ENCODE data around the gene ZCCHC7.

ZCCHC7 gene

DNA sequence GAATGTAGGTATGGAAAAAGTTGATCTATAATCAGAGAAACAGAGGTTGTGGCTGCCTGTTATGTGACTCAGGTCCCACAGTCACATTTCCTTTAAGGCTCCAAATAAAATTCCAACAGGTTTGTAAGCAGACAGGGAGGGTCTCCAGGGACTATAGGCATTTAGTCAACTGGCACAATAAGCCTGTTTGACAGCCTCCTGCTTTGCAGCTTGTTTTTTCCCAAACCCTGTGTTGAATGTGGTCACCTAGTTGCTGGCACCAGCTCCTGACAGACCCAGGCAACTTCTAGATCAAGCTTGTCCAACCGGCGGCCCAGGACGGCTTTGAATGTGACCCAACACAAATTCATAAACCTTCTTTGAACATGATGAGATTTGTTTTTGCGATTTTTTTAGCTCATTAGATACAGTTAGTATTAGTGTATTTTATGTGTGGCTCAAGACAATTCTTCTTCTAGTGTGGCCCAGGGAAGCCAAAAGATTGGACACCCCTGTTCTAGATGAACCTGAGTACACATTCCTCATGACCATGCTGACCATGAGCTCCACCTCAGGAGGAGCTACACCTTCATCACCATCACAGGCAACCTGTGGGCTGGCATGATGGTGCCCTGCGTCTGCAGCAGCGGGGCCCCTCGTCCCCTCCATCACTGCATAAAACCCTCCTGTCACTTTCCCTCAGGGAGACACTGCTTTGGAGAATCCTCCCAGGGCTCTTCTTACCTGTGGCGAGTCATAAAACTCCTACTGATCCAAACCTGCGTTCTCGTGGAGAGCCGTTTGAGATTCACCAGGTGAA lies 286.4 kb downstream of the ZCCHC7 start:
- peaks cover 36% of the 10 kb centered on the region for H3K4me1 ChIP-seq (ENCODE audit: low read depth, poor library complexity, severe bottlenecking)
- H3K27ac ChIP-seq = no peak overlapping the region
- H3K36me3 ChIP-seq (ENCODE audit: insufficient read depth) = no peaks in the 10 kb centered on the region
- no peak overlapping the region for H3K4me2 ChIP-seq
- H3K79me2 ChIP-seq (ENCODE audit: insufficient read depth, low read depth) = no peaks in the 10 kb centered on the region
- TF ChIP-seq, protein P1, sequence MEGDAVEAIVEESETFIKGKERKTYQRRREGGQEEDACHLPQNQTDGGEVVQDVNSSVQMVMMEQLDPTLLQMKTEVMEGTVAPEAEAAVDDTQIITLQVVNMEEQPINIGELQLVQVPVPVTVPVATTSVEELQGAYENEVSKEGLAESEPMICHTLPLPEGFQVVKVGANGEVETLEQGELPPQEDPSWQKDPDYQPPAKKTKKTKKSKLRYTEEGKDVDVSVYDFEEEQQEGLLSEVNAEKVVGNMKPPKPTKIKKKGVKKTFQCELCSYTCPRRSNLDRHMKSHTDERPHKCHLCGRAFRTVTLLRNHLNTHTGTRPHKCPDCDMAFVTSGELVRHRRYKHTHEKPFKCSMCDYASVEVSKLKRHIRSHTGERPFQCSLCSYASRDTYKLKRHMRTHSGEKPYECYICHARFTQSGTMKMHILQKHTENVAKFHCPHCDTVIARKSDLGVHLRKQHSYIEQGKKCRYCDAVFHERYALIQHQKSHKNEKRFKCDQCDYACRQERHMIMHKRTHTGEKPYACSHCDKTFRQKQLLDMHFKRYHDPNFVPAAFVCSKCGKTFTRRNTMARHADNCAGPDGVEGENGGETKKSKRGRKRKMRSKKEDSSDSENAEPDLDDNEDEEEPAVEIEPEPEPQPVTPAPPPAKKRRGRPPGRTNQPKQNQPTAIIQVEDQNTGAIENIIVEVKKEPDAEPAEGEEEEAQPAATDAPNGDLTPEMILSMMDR (conservative IDR thresholded peaks at IDR 0.05; ENCODE audit: low read depth, low read length) = no peak
- no peak overlapping the region for H2AFZ ChIP-seq (ENCODE audit: low read depth)
- no peak overlapping the region for H3K4me3 ChIP-seq (IDR thresholded peaks at IDR 0.05; ENCODE audit: insufficient read depth, low read depth, low read length)
- H4K20me1 ChIP-seq (ENCODE audit: insufficient read depth) = no peaks in the 10 kb centered on the region
- peaks cover 26% of the 10 kb centered on the region for H3K27me3 ChIP-seq (ENCODE audit: insufficient read depth, low read depth)
- H3K9ac ChIP-seq = no peak overlapping the region

DNA sequence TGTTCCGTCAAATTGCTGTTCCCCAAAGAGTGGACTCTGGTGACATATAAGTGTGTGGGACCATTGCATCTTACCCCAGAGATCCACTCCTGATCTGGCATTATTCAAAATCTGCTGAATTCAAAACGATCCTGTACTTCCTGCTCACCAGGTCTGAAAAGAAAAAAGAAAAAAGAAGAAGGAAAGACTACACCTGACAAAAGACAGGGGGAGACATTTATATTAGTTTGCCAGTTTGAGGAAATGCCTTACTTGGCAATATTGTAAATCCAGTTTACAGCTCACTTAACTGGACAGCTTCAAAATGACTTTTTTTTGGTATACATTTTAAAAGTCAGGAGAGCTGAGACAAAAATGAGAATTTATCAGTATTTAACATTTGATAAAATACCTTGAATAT lies 287.1 kb downstream of the ZCCHC7 start:
- Histone ChIP-seq H3K4me2 (no peak overlapping the region), H3K4me3 (IDR thresholded peaks at IDR 0.05; ENCODE audit: insufficient read depth, low read depth, low read length) (no peak overlapping the region)

More for the DNA sequence above, 287.1 kb downstream of the ZCCHC7 start:
- Histone ChIP-seq H3K27ac (no peak overlapping the region), H3K79me2 (ENCODE audit: insufficient read depth, low read depth) (no peaks in the 10 kb centered on the region), H3K9ac (no peak overlapping the region), H4K20me1 (ENCODE audit: insufficient read depth) (no peaks in the 10 kb centered on the region), H3K36me3 (ENCODE audit: insufficient read depth) (no peaks in the 10 kb centered on the region), H2AFZ (ENCODE audit: low read depth) (no peak overlapping the region), H3K27me3 (ENCODE audit: insufficient read depth, low read depth) (peaks cover 33% of the 10 kb centered on the region), H3K4me1 (ENCODE audit: low read depth, poor library complexity, severe bottlenecking) (peaks cover 36% of the 10 kb centered on the region)
- TF ChIP-seq, protein P1 (conservative IDR thresholded peaks at IDR 0.05; ENCODE audit: low read depth, low read length) = 0 out of 2 replicates have a peak, but pooled peaks have one; percentile 32
